ENCODE data around the gene FAF1.

FAF1 gene

GRCh38 chr1:50415235-50416149 lies 544.6 kb downstream of the FAF1 start:
- DNase-seq (ENCODE audit: low spot score) = no peak

- DNase-seq (ENCODE audit: low spot score) = no peak
Observed at GRCh38 chr1:50414853-50415234, 545.2 kb downstream of the FAF1 start.

- DNase-seq (ENCODE audit: low spot score) = no peak
Observed at GRCh38 chr1:50412813-50413476, 547.1 kb downstream of the FAF1 start.

GRCh38 chr1:50405814-50406213 lies 554.3 kb downstream of the FAF1 start:
- DNase-seq (ENCODE audit: low spot score) = no peak

- DNase-seq (ENCODE audit: low spot score) = no peak
Observed at GRCh38 chr1:50393522-50394120, 566.4 kb downstream of the FAF1 start.
